ENCODE measurements around the gene NTSR1.
A peak's percentile ranks its signal among the peaks of the same experiment; 100 is the strongest.

Gene NTSR1

DNA sequence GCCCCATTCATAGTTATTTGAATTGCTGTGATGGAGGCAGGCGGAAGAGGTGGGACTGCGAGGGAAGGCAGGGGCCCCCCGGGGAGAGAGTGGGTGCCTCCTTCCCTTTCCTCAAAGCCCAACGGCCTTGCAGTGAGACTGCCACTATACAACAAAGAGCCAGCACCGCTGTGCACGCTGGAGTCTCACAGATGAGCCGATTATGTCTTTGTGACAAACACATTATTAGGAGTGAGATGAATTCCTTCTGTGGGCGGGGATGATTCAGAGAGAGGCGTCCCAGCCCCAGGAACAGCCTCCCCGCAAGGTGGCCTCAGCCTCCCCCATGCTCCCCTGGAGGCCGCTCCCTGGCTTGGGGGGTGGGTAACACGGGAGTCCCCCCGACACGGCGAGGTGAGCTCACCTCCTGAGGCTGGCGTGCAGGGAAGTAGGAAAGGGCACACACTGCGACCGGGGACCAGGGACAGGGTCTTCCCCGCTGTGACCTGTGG, 26.7 kb downstream of the NTSR1 start:
- Histone ChIP-seq H3K27me3 (no peaks in the 10 kb centered on the region), H3K4me2 (peak overlapping the region; percentile 89 to 100 (median 98)), H3K27ac (peak overlapping the region in 10 of 11 experiments; percentile 13 to 93 (median 82); a peak in 18 of 22 replicates), H3K4me1 (peaks cover 84 to 91% (median 89%) of the 10 kb centered on the region in 10 experiments), H3K4me3 (peak overlapping the region in 8 of 10 experiments; percentile 24 to 52 (median 42); a peak in 14 of 20 replicates), H3K9ac (peak overlapping the region; percentile 26 to 81 (median 67); a peak in 21 of 22 replicates), H4K20me1 (no peaks in the 10 kb centered on the region; a peak in 1 of 22 replicates), H3K36me3 (no peaks in the 10 kb centered on the region), H3K9me3 (replicated peaks in 1 of 11) (peaks cover 0 to 4% (median 0%) of the 10 kb centered on the region in 11 experiments; a peak in 2 of 22 replicates)
- TF ChIP-seq Cebpa-rat (IDR thresholded peaks at IDR 0.05) = no peak

GRCh38 chr20:62736026-62736406, 27.4 kb downstream of the NTSR1 start:
- Histone ChIP-seq H3K36me3 (no peaks in the 10 kb centered on the region), H3K27ac (peak overlapping the region in 9 of 11 experiments; percentile 58 to 93 (median 83); a peak in 17 of 22 replicates), H3K9me3 (replicated peaks in 1 of 11) (no peaks in the 10 kb centered on the region), H3K9ac (peak overlapping the region; percentile 1 to 81 (median 67); a peak in 17 of 22 replicates), H3K4me1 (peaks cover 91 to 95% (median 93%) of the 10 kb centered on the region in 10 experiments), H3K4me3 (peak overlapping the region in 5 of 10 experiments; percentile 24 to 57 (median 52); a peak in 6 of 20 replicates), H3K27me3 (no peaks in the 10 kb centered on the region), H3K4me2 (peak overlapping the region; percentile 89 to 100 (median 98)), H4K20me1 (peaks cover 0 to 2% (median 0%) of the 10 kb centered on the region in 11 experiments; a peak in 1 of 22 replicates)
- TF ChIP-seq Cebpa-rat (IDR thresholded peaks at IDR 0.05) = no peak

GRCh38 chr20:62736407-62737071, 27.9 kb downstream of the NTSR1 start:
- H3K4me2 ChIP-seq = peak overlapping the region; percentile 89 to 100 (median 98)
- no peaks in the 10 kb centered on the region for H3K27me3 ChIP-seq
- H3K9ac ChIP-seq = peak overlapping the region; percentile 11 to 81 (median 67); a peak in 17 of 22 replicates
- peaks cover 0 to 4% (median 0%) of the 10 kb centered on the region in 11 experiments; a peak in 1 of 22 replicates for H4K20me1 ChIP-seq
- no peaks in the 10 kb centered on the region for H3K36me3 ChIP-seq
- peaks cover 96 to 99% (median 98%) of the 10 kb centered on the region in 10 experiments for H3K4me1 ChIP-seq
- peak overlapping the region in 9 of 11 experiments; percentile 58 to 93 (median 83); a peak in 18 of 22 replicates for H3K27ac ChIP-seq
- H3K9me3 ChIP-seq (replicated peaks in 1 of 11) = no peaks in the 10 kb centered on the region
- H3K4me3 ChIP-seq = peak overlapping the region in 8 of 10 experiments; percentile 28 to 61 (median 54); a peak in 15 of 20 replicates
- no peak for TF ChIP-seq Cebpa-rat (IDR thresholded peaks at IDR 0.05)

- Histone ChIP-seq H3K4me1 (peaks cover 96 to 99% (median 98%) of the 10 kb centered on the region in 10 experiments), H3K4me3 (peak overlapping the region in 8 of 10 experiments; percentile 28 to 61 (median 54); a peak in 15 of 20 replicates), H3K9ac (peak overlapping the region in 9 of 11 experiments; percentile 15 to 81 (median 71); a peak in 16 of 22 replicates), H3K27me3 (no peaks in the 10 kb centered on the region), H3K36me3 (no peaks in the 10 kb centered on the region), H4K20me1 (peaks cover 0 to 7% (median 0%) of the 10 kb centered on the region in 11 experiments; a peak in 1 of 22 replicates), H3K27ac (peak overlapping the region in 9 of 11 experiments; percentile 58 to 93 (median 83); a peak in 16 of 22 replicates), H3K9me3 (replicated peaks in 1 of 11) (no peaks in the 10 kb centered on the region), H3K4me2 (peak overlapping the region; percentile 89 to 100 (median 98))
- TF ChIP-seq Cebpa-rat (IDR thresholded peaks at IDR 0.05) = no peak
These were observed 28.7 kb downstream of the NTSR1 start for GRCh38 chr20:62737271-62737811.

DNA sequence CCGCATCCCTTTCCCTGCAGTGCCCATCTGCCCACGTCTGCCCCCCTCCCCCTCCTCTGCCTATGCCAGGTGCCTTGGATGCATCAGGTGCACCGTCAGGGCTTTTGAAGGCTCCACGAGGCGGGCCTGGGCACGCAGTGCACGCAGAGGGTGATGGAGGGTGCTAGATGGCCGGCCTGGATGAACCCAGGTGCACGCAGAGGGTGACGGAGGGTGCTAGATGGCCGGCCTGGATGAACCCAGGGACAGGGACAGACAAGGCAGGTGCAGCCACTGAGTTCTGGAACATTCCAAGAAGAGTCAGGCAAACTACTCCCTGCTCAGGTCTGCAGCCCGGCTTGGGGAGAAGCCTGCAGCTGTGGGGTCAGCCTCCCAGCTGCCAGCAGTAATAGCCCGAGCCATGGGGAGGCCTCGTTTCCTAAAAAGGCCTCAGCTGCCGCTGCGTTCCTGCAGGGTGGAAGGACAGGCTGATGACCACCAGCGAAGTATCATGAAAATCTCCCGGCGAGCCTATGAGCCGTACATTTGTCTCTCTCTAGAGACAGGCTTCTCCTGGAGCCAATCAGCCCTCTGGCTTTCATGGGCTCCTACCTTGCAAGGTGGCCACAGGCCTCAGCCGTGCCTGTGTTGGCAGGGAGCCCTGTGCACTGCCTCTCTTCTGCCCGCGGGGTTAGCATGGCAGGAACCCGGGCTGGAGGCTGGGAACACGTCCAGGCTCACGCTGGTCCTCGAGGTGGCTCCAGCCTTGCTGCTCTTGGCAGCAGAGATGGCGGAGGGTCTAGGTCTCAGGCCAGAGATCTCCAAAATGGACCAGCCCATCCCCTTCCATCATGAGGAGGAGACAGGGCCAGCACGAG, 29.6 kb downstream of the NTSR1 start:
- no peaks in the 10 kb centered on the region for H3K36me3 ChIP-seq
- peaks cover 91 to 98% (median 96%) of the 10 kb centered on the region in 10 experiments for H3K4me1 ChIP-seq
- no peaks in the 10 kb centered on the region for H3K27me3 ChIP-seq
- H4K20me1 ChIP-seq = peaks cover 0 to 7% (median 0%) of the 10 kb centered on the region in 11 experiments; a peak in 1 of 22 replicates
- peak overlapping the region in 8 of 11 experiments; percentile 65 to 83 (median 78); a peak in 14 of 22 replicates for H3K9ac ChIP-seq
- TF ChIP-seq Cebpa-rat (IDR thresholded peaks at IDR 0.05) = no peak
- no peaks in the 10 kb centered on the region for H3K9me3 ChIP-seq (replicated peaks in 1 of 11)
- H3K4me2 ChIP-seq = peak overlapping the region; percentile 92 to 100 (median 98)
- peak overlapping the region in 6 of 10 experiments; percentile 10 to 67 (median 56); a peak in 6 of 20 replicates for H3K4me3 ChIP-seq
- H3K27ac ChIP-seq = peak overlapping the region in 9 of 11 experiments; percentile 83 to 93 (median 87); a peak in 18 of 22 replicates

GRCh38 chr20:62739067-62739466, 30.4 kb downstream of the NTSR1 start:
- H3K9ac ChIP-seq = peak overlapping the region in 9 of 11 experiments; percentile 65 to 83 (median 78); a peak in 19 of 22 replicates
- no peaks in the 10 kb centered on the region for H3K27me3 ChIP-seq
- no peaks in the 10 kb centered on the region for H3K36me3 ChIP-seq
- no peak for TF ChIP-seq Cebpa-rat (IDR thresholded peaks at IDR 0.05)
- H4K20me1 ChIP-seq = peaks cover 0 to 7% (median 0%) of the 10 kb centered on the region in 11 experiments; a peak in 1 of 22 replicates
- H3K4me2 ChIP-seq = peak overlapping the region; percentile 92 to 100 (median 98)
- peak overlapping the region in 10 of 11 experiments; percentile 47 to 93 (median 86); a peak in 20 of 22 replicates for H3K27ac ChIP-seq
- H3K4me1 ChIP-seq = peaks cover 83 to 90% (median 88%) of the 10 kb centered on the region in 10 experiments
- peak overlapping the region in 8 of 10 experiments; percentile 42 to 67 (median 56); a peak in 16 of 20 replicates for H3K4me3 ChIP-seq
- H3K9me3 ChIP-seq (replicated peaks in 1 of 11) = no peaks in the 10 kb centered on the region

DNA sequence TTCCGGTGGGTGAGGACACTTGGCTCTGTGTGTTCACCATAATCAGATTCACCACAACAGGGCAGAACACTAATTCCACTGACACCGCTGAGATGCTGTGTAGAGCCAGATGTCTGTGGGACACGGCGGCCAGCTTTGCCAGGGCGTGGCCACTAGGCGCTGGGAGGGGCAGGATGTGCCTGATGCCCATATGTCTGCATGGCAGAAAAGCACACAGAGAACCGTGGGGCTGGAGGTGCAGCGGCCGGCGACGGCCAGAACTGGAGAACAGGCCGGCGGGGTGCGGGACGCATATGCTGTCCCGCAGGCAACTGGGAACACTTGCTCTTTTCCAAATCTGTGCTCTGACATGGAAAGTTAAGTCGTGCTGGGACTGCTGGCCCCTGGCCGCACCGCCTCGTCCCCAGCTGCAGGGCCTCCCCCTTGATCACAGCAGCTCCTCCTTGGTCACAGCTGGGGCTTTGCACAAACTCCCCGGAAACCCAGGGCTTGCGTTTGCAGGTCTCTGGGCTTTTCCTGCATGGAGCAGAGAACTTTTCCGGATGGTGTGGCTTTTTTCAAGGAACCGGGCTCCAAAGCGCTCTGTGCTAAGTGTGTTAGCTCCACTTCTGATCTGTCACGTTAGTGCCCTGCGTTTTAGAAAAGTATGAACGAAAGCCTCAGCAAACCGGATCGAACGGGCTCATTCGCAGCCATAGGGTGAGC, 31.1 kb downstream of the NTSR1 start:
- no peaks in the 10 kb centered on the region for H3K27me3 ChIP-seq
- H3K4me3 ChIP-seq = peak overlapping the region; percentile 26 to 67 (median 56); a peak in 19 of 20 replicates
- H3K4me1 ChIP-seq = peaks cover 77 to 85% (median 82%) of the 10 kb centered on the region in 10 experiments
- H3K27ac ChIP-seq = peak overlapping the region in 10 of 11 experiments; percentile 47 to 93 (median 86); a peak in 20 of 22 replicates
- no peaks in the 10 kb centered on the region for H3K36me3 ChIP-seq
- 0 out of 22 replicates have a peak, but pooled peaks of 1 of the 11 experiments have one; percentile 24 for TF ChIP-seq Cebpa-rat (IDR thresholded peaks at IDR 0.05)
- peak overlapping the region; percentile 92 to 100 (median 98) for H3K4me2 ChIP-seq
- H4K20me1 ChIP-seq = peaks cover 0 to 7% (median 0%) of the 10 kb centered on the region in 11 experiments; a peak in 1 of 22 replicates
- peak overlapping the region in 9 of 11 experiments; percentile 65 to 83 (median 78); a peak in 18 of 22 replicates for H3K9ac ChIP-seq
- H3K9me3 ChIP-seq (replicated peaks in 1 of 11) = no peaks in the 10 kb centered on the region
